Transverse colon (tissue), 4 donors: Measurements from ENCODE around the gene ST6GALNAC5. TPM values are rescaled to one million over a fixed set of nuclear protein-coding genes. Genes with fewer than 3 reads are reported as not detected.

Source experiments
- DNase-seq: peaks from one replicate; pipeline ENCODE4 v3.0.0-alpha.2; 2019
- H3K27ac ChIP-seq, 4 donors: fragments of 200-600 bp; sonication (generic); 2 replicates each; pipeline ENCODE4 v1.5.1; 2016 to 2018; ENCODE audit warnings: inconsistent platforms in 4 of 4
- H3K27me3 ChIP-seq: fragments of 200-600 bp; sonication (generic); 2 replicates; pipeline ENCODE4 v1.5.1; 2017; ENCODE audit warnings: inconsistent platforms
- H3K36me3 ChIP-seq, 4 donors: fragments of 200-600 bp; sonication (generic); 2 replicates each; pipeline ENCODE4 v1.5.1; 2017 to 2019; ENCODE audit warnings: inconsistent platforms in 4 of 4
- H3K4me1 ChIP-seq, 4 donors: fragments of 200-600 bp; sonication (generic); 2 replicates each; pipeline ENCODE4 v1.5.1; 2017 to 2020; ENCODE audit warnings: inconsistent platforms in 4 of 4
- H3K4me3 ChIP-seq, 4 donors: fragments of 200-600 bp; sonication (generic); 1 replicate in 1 of 4; 2 replicates in 3 of 4; pipeline versions ENCODE4 v1.5.1 to v1.6.1; 2017 to 2019; ENCODE audit warnings: inconsistent platforms in 4 of 4
- H3K9me3 ChIP-seq, 2 donors: fragments of 200-600 bp; sonication (generic); 2 replicates each; pipeline ENCODE4 v1.5.1; 2017 to 2019; ENCODE audit warnings: inconsistent platforms in 2 of 2
- CTCF ChIP-seq, 5 experiments: fragments of 200-600 bp in 3 of 5; fragments of 450-650 bp in 2 of 5; sonication (generic) in 3 of 5; IDR thresholded peaks; 1 replicate in 2 of 5; 2 replicates in 3 of 5; pipeline ENCODE4 v1.5.1; 2016 to 2017; ENCODE audit warnings: antibody characterized with exemption in 5 of 5, inconsistent platforms in 3 of 5, mild to moderate bottlenecking in 2 of 5, moderate library complexity in 1 of 5
- EP300 ChIP-seq: sonication (generic); formaldehyde crosslinking; IDR thresholded peaks from one replicate; pipeline ENCODE4 v1.6.1; 2017; ENCODE audit warnings: antibody characterized with exemption, low read depth
- POLR2A ChIP-seq: fragments of 450-650 bp; IDR thresholded peaks from one replicate; pipeline ENCODE4 v1.6.1; 2016; ENCODE audit warnings: antibody characterized with exemption, mild to moderate bottlenecking, moderate library complexity
- POLR2AphosphoS5 ChIP-seq, 3 donors: sonication (generic); formaldehyde crosslinking; IDR thresholded peaks; one replicate each; pipeline ENCODE4 v1.6.1; 2016; ENCODE audit warnings: antibody characterized with exemption in 3 of 3
- WGBS, 2 donors: methylation state at CpG; one replicate each; pipeline ENCODE4 v1.1.5; 2018; ENCODE audit warnings: low coverage in 1 of 2; 5-methylcytosine and 5-hydroxymethylcytosine counted together
- in situ Hi-C, 4 donors: fragments of 200-750 bp; cut with MboI; loops; one replicate each; pipeline versions ENCODE4 v1.15.0 to v1.15.1; 2017; ENCODE audit warnings: low sequenced_read_pairs in 3 of 4, low pct_ligation_motif_present in 1 of 4, low pct_unique_long_range_greater_than_20kb in 1 of 4
- intact Hi-C: fragments of 100-400 bp; cut with DNase I; formaldehyde crosslinking; loops from one replicate; pipeline ENCODE4 v1.15.1; 2023; ENCODE audit warnings: low total_unique reads
- total RNA-seq, 4 donors: library from RNA; depleted of rRNA; stranded (reverse); fragments of >200 nt; gene quantifications; one replicate each; pipeline ENCODE4 v1.1.0, GENCODE V29; 2016

The ST6GALNAC5 gene
- total RNA-seq, 4 donors from 2014 or later: 0.80 to 12.3 (median 1.9) TPM

- Histone ChIP-seq H3K4me1 (no peaks in the 10 kb centered on the region), H3K4me3 (no peak overlapping the region), H3K9me3 (no peaks in the 10 kb centered on the region), H3K27me3 (no peaks in the 10 kb centered on the region), H3K36me3 (no peaks in the 10 kb centered on the region), H3K27ac (no peak overlapping the region)
- DNase-seq: no peak
- TF ChIP-seq POLR2AphosphoS5 (IDR thresholded peaks at IDR 0.05) (no peak), CTCF (IDR thresholded peaks at IDR 0.05) (no peak), EP300 (no peak), POLR2A (no peak)
- 72 to 86% methylated on average over 4 of the region's 4 CpGs for WGBS, 2 donors
- in situ Hi-C loops: no loop called here
- intact Hi-C loops: no loop called here
These were observed 131.4 kb downstream of the ST6GALNAC5 start for GRCh38 chr1:76998582-76999223.

- H3K27ac ChIP-seq: no peak overlapping the region
- no peak overlapping the region for H3K4me3 ChIP-seq
- no peak for DNase-seq
- H3K36me3 ChIP-seq: no peaks in the 10 kb centered on the region
- H3K9me3 ChIP-seq: no peaks in the 10 kb centered on the region
- no peaks in the 10 kb centered on the region for H3K27me3 ChIP-seq
- H3K4me1 ChIP-seq: no peaks in the 10 kb centered on the region
- WGBS, 2 donors: 89% methylated on average over 3 of the region's 3 CpGs; no CpG with 5 or more reads in 1 of the 2 donors
- in situ Hi-C loops: no loop called here
- intact Hi-C loops: no loop called here
- TF ChIP-seq POLR2A: no peak
- TF ChIP-seq POLR2AphosphoS5 (IDR thresholded peaks at IDR 0.05): no peak
- TF ChIP-seq CTCF (IDR thresholded peaks at IDR 0.05): no peak
- no peak for TF ChIP-seq EP300
These were observed 140.4 kb downstream of the ST6GALNAC5 start for GRCh38 chr1:77007675-77008074.

DNA sequence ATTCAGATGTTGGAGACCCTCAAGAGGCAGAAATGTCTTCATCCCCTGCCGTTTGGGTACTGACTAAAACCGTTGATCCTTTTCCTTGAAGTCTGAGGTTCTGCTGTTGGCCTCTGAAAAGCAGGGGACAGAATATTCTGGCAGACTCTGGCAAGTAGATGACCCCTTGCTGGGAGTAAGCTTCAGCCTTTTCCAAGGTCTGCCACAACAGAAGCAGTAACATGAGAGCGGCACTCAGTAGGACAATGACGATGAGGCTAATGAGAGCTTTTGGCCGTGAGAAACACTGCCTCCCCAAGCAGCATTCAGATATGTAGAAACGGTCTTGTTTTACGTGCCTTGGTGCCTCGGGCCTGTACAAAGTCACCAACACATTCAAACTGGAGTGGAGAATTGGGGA lies 143.7 kb downstream of the ST6GALNAC5 start:
- intact Hi-C loops (no loop called here), in situ Hi-C loops (no loop called here)
- Histone ChIP-seq H3K4me3 (no peak overlapping the region), H3K27ac (no peak overlapping the region), H3K9me3 (no peaks in the 10 kb centered on the region), H3K27me3 (no peaks in the 10 kb centered on the region), H3K4me1 (no peaks in the 10 kb centered on the region), H3K36me3 (no peaks in the 10 kb centered on the region)
- no peak for DNase-seq
- TF ChIP-seq CTCF (IDR thresholded peaks at IDR 0.05) (no peak), POLR2AphosphoS5 (IDR thresholded peaks at IDR 0.05) (no peak), POLR2A (no peak), EP300 (no peak)
- WGBS, 2 donors: 40 to 70% methylated on average over 2 to 8 of the region's 8 CpGs

DNA sequence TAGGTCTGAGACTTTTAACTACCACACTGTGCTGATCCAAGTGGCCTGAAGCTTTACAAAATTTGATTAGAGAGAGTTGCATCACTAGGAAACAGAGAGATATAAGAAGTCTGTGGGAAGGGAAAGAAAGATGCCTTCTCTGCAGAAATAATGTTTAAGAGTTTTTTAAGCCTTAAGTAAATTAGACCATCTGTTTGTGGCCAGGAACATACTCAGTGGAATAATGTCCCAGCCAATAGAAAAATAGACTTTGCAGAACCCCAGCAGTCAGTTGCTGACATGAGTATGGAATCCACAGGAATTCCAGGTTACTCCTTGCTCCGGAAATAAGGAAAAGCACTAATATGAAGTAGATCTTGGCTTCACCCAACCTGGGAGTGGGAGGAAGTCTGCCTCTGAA lies 144.8 kb downstream of the ST6GALNAC5 start:
- Histone ChIP-seq H3K9me3 (no peaks in the 10 kb centered on the region), H3K27ac (no peak overlapping the region), H3K4me3 (no peak overlapping the region), H3K4me1 (no peaks in the 10 kb centered on the region), H3K36me3 (no peaks in the 10 kb centered on the region), H3K27me3 (no peaks in the 10 kb centered on the region)
- intact Hi-C loops: no loop called here
- WGBS, 2 donors: 86% methylated on average over 1 of the region's 1 CpG; no CpG with 5 or more reads in 1 of the 2 donors
- TF ChIP-seq POLR2A (no peak), POLR2AphosphoS5 (IDR thresholded peaks at IDR 0.05) (no peak), EP300 (no peak), CTCF (IDR thresholded peaks at IDR 0.05) (no peak)
- in situ Hi-C loops: no loop called here
- no peak for DNase-seq
